MM.1S (cell line): ENCODE data around the gene OTP.

Experiments
- CTCF ChIP-seq: fragments of 300-600 bp; sonication (generic); IDR thresholded peaks from 2 replicates; pipeline ENCODE4 v1.5.1; 2016; ENCODE audit warnings: antibody characterized with exemption, low read length, mixed read lengths
- EZH2 ChIP-seq: fragments of 300-600 bp; sonication (generic); optimal IDR thresholded peaks from 2 replicates; pipeline ENCODE3; 2017; ENCODE audit warnings: low read depth, mild to moderate bottlenecking, antibody characterized with exemption, low read length, mixed read lengths

GRCh38 chr5:77627869-77628674 is 10.4 kb downstream of the OTP start:
- TF ChIP-seq CTCF (no peak), EZH2 (no peak)
